Mesodermal cell (in vitro differentiated cells): ENCODE measurements around the gene RNF31.
A peak's percentile ranks its signal among the peaks of the same experiment; 100 is the strongest.

ENCODE experiments used
- H3K27ac ChIP-seq: 2 replicates; pipeline ENCODE4 v1.7.0; 2013; ENCODE audit warnings: mild to moderate bottlenecking, low read depth, low read length, moderate library complexity; ENCODE audit not compliant: severe bottlenecking
- H3K36me3 ChIP-seq: 2 replicates; pipeline ENCODE4 v1.7.1; 2013; ENCODE audit warnings: mild to moderate bottlenecking, low read length, moderate library complexity; ENCODE audit not compliant: control insufficient read depth, insufficient read depth
- H3K4me1 ChIP-seq: one replicate; pipeline ENCODE4 v1.7.1; 2013; ENCODE audit warnings: mild to moderate bottlenecking, low read length; ENCODE audit not compliant: insufficient read depth, control insufficient read depth, poor library complexity, severe bottlenecking
- H3K4me3 ChIP-seq: 2 replicates; pipeline ENCODE4 v1.7.0; 2013; ENCODE audit warnings: low read length, control low read depth, mild to moderate bottlenecking; ENCODE audit not compliant: insufficient read depth, poor library complexity, severe bottlenecking; ENCODE audit errors: extremely low read depth
- H3K9me3 ChIP-seq: 2 replicates; pipeline ENCODE4 v1.7.1; 2013; ENCODE audit warnings: mild to moderate bottlenecking, low read length, moderate library complexity; ENCODE audit not compliant: control insufficient read depth
- WGBS, 2 experiments: methylation state at CpG; one replicate each; pipeline ENCODE4 v1.1.5; 2013; ENCODE audit warnings: missing lambda C conversion rate in 2 of 2; ENCODE audit not compliant: insufficient coverage in 2 of 2; 5-methylcytosine and 5-hydroxymethylcytosine counted together

Gene RNF31

DNA sequence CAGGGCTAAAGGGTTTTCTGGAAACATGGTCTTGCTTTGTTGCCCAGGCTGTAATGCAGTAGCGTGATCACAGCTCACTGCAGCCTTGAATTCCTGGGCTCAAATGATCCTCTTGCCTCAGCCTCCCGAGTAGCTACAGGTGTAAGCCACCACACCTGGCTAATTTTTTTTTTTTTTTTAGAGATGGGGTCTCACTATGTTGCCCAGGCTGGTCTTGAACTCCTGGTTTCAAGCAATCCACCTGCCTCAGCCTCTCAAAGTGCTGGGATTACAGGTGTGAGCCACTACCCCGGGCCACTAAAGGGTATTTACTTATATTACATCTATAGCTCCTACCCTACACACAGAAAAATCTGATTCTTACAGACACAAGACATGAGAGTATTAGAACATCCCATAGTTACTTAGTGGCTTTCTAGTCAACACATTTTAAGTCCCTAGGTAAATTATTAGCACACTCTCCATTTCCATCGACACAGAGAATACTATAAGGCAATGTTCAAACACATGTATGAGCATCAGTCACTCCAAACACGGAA is 38.9 kb upstream of the RNF31 start:
- Histone ChIP-seq H3K4me3 (no peak overlapping the region), H3K9me3 (no peaks in the 10 kb centered on the region), H3K36me3 (peaks cover 15% of the 10 kb centered on the region), H3K4me1 (no peaks in the 10 kb centered on the region), H3K27ac (no peak overlapping the region)
- WGBS, 2 experiments: 31 to 70% methylated on average over 2 to 4 of the region's 5 CpGs

GRCh38 chr14:24110060-24110459 is 37.2 kb upstream of the RNF31 start:
- no peak overlapping the region for H3K27ac ChIP-seq
- no peak overlapping the region for H3K4me3 ChIP-seq
- no peaks in the 10 kb centered on the region for H3K9me3 ChIP-seq
- H3K36me3 ChIP-seq: no peaks in the 10 kb centered on the region
- 89 to 93% methylated on average over 5 to 6 of the region's 9 CpGs for WGBS, 2 experiments
- H3K4me1 ChIP-seq: no peaks in the 10 kb centered on the region

DNA sequence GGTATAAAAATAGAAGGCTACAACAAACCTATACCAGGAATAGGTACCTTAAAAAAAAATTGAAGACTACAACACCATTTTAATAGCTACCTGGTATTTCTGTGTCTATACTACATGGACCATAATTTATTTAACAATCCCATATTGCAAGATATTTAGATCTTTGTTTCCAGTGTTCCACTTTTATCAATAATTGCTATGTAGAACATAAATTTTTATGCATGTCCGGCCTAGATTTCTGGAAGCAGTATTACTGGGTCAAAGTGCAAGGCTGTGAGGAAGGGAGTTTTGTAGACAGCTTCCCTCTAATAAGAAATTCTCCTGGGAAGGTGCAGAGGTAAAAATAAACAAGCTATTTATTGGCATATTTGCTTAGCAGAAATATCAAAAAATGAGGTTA is 36.8 kb upstream of the RNF31 start:
- Histone ChIP-seq H3K9me3 (no peaks in the 10 kb centered on the region), H3K4me1 (no peaks in the 10 kb centered on the region), H3K4me3 (no peak overlapping the region), H3K27ac (no peak overlapping the region), H3K36me3 (no peaks in the 10 kb centered on the region)
- WGBS, 2 experiments: no CpG with 5 or more reads among the region's 1 CpG

- Histone ChIP-seq H3K4me3 (peak overlapping the region; percentile 80), H3K9me3 (no peaks in the 10 kb centered on the region), H3K4me1 (peaks cover 5% of the 10 kb centered on the region), H3K27ac (peak overlapping the region; percentile 97), H3K36me3 (peaks cover 14% of the 10 kb centered on the region)
- 12 to 13% methylated on average over 5 to 12 of the region's 15 CpGs for WGBS, 2 experiments
Measured at GRCh38 chr14:24113379-24113800, 33.9 kb upstream of the RNF31 start.

GRCh38 chr14:24113801-24114531 is 33.3 kb upstream of the RNF31 start:
- Histone ChIP-seq H3K9me3 (no peaks in the 10 kb centered on the region), H3K27ac (peak overlapping the region; percentile 97), H3K4me1 (peaks cover 5% of the 10 kb centered on the region), H3K4me3 (peak overlapping the region; percentile 80), H3K36me3 (peaks cover 19% of the 10 kb centered on the region)
- WGBS, 2 experiments: 0 to 1% methylated on average over 39 to 41 of the region's 42 CpGs

GRCh38 chr14:24114532-24115421 is 32.5 kb upstream of the RNF31 start, which contains the start of the genes DCAF11 and NRL:
DCAF11 (plus strand) TSS chr14:24114777; CDS start chr14:24115595, 818 bp downstream.
NRL (minus strand) TSS chr14:24114949; CDS start chr14:24082848, 32,101 bp downstream.
- peak within 1 kb of the TSS; percentile 97 for H3K27ac ChIP-seq
- peaks cover 28% of the 10 kb centered on the region for H3K36me3 ChIP-seq
- H3K9me3 ChIP-seq: no peaks in the 10 kb centered on the region
- H3K4me3 ChIP-seq: peak within 1 kb of the TSS; percentile 80
- peaks cover 5% of the 10 kb centered on the region for H3K4me1 ChIP-seq
- WGBS, 2 experiments: 0% methylated on average over 28 to 51 of the region's 65 CpGs

- H3K36me3 ChIP-seq: peaks cover 30% of the 10 kb centered on the region
- WGBS, 2 experiments: 8 to 12% methylated on average over 13 to 14 of the region's 14 CpGs
- peaks cover 5% of the 10 kb centered on the region for H3K4me1 ChIP-seq
- H3K27ac ChIP-seq: peak overlapping the region; percentile 97
- no peaks in the 10 kb centered on the region for H3K9me3 ChIP-seq
- peak overlapping the region; percentile 80 for H3K4me3 ChIP-seq
Measured at GRCh38 chr14:24115422-24116127, 31.7 kb upstream of the RNF31 start.

DNA sequence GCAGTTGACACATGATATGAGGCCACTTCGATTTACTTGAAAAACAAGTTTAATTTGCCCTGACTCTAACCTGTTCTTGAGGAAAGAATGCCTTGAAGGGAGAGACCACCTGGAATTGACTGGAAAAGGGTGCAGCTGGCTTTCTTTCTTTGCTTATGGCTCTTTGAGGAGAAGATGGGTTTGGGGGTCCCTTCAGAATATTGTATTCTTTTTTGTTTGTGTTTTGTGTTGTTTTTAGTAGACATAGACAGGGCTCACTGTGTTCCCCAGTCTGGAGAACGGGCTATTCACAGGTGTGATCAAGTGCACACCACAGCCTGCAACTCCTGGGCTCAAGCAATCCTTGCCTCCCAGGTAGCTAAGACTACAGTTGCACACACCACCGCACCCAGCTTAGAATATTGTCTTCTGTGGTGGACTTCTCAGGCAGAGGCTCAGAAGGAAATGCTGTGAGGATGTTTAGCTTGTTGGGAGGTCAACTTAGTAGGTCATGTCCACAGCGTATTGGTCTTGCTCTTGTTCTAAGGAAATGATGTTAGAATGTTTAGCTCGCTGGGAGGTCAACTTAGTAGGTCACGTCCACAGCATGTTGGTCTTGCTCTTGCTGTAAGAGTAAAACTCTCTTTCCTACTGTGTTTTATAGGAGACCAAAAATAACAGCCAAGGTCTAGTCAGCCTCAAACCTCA is 31.0 kb upstream of the RNF31 start:
- peak overlapping the region; percentile 80 for H3K4me3 ChIP-seq
- peaks cover 5% of the 10 kb centered on the region for H3K4me1 ChIP-seq
- no peaks in the 10 kb centered on the region for H3K9me3 ChIP-seq
- 90 to 94% methylated on average over 3 of the region's 6 CpGs for WGBS, 2 experiments
- H3K27ac ChIP-seq: no peak overlapping the region
- peaks cover 37% of the 10 kb centered on the region for H3K36me3 ChIP-seq

- WGBS, 2 experiments: 87 to 94% methylated on average over 4 to 5 of the region's 6 CpGs
- H3K4me3 ChIP-seq: no peak overlapping the region
- H3K9me3 ChIP-seq: no peaks in the 10 kb centered on the region
- H3K4me1 ChIP-seq: peaks cover 5% of the 10 kb centered on the region
- peaks cover 38% of the 10 kb centered on the region for H3K36me3 ChIP-seq
- no peak overlapping the region for H3K27ac ChIP-seq
Measured at GRCh38 chr14:24117179-24117578, 30.1 kb upstream of the RNF31 start.

DNA sequence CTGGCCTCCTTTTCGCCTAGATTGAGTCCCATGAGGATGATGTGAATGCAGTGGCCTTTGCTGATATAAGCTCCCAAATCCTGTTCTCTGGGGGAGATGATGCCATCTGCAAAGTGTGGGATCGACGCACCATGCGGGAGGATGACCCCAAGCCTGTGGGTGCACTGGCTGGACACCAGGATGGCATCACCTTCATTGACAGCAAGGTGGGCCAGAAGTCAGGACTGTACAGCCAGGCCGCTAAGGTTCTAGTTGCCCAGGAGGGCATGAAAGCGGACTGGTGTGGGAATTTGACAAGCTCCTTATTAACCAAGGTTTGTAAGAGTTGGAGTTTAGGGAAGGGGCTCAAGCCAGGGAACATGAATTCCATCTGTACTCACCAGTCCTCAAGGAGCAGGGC is 27.6 kb upstream of the RNF31 start:
- Histone ChIP-seq H3K4me3 (no peak overlapping the region), H3K9me3 (no peaks in the 10 kb centered on the region), H3K27ac (no peak overlapping the region), H3K36me3 (peaks cover 41% of the 10 kb centered on the region), H3K4me1 (peaks cover 5% of the 10 kb centered on the region)
- WGBS, 2 experiments: 93 to 97% methylated on average over 5 to 6 of the region's 6 CpGs
